IPS-NIHi7 (cell line): ENCODE data around the gene ZEB2.

Experiments used
- DNase-seq: peaks from one replicate; pipeline ENCODE4 v3.0.0; 2012; ENCODE audit warnings: mixed read lengths; ENCODE audit errors: extremely low spot score

Gene ZEB2

GRCh38 chr2:144513388-144514101 is 6.4 kb downstream of the ZEB2 start:
- no peak for DNase-seq

DNA sequence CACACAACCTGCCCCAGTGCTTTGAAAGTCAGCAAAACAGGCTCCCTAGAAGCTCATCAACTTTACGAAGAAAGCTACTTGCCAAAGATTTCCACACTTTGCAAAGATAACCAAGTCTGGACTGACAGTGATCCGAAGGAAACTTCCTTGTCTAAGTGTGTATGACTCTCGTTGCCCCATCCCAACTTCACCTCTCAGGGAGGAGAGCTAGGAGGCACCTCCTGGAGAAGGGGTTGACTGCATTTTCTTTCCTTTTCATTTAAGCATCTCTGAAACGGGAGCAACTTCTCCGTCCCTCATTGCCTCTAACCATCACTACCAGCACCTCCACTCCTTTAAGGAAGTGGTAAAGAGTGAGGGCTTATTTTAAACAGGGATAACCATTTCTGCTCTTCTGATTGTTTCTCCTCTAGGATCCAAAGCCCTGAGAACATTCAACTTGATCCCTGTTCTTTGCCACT is 7.0 kb downstream of the ZEB2 start:
- no peak for DNase-seq

DNA sequence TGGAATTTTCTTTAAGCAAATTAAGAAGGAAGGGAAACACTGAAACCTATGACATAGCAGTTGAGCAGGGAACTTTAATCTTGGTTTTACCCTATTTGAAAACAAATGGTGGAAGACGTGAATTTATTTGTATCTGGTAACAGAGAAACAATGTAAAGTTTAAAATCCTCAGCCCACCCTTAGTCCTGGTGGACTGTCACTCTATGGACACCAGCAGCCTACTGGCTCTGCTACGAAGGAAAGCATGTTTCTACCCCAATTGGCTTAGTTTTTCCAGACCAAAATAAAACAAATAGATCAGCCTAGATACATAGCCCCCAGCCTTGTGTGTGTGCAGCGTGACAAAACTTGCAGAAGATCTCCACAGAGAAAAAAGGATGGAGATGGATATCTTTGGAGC is 7.4 kb downstream of the ZEB2 start:
- DNase-seq, result no peak

DNA sequence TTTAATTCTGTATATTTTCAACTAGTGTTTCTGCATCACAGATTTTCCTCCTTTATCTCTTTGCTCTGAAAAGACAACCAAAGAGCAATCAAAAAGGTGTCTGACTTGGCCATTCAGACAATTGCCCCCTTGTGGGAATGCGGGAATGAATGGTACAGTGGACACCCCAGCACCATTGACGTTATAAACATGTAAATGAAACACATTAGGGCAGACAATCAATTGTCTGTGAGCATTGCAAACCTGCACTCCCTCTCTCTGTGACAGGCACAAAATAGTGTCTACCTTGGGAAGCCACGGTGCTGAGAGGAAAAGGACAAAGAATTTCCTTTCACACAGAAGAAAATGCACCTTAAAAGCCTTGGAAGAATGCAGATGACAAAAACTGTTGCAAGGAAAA is 8.0 kb downstream of the ZEB2 start:
- no peak for DNase-seq

DNA sequence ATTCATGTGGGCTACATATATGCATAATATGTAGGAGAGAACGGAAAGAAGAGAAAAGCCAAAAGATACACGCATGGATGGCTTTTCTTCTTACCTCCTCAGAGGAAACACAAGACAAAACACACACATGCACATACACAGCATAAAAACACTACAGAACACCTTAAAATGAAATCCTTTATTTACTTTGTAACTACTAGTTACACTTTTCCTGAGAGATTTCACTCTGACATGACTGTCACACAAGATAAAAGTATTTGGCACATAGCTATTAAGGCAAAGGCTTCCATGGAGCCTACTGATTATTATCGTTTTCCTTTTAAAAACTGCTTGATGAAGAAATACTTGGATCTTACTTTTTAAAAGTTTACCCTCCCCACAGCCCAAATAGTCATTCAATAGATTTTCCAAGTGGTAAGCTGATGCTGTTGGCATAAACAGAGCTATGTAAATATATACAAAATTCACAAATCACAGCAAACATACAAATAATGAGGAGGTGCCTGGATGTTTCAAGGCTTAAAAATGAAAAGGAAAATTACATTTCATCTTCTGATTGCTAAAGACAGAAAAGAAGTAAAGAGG is 8.6 kb downstream of the ZEB2 start:
- no peak for DNase-seq

DNA sequence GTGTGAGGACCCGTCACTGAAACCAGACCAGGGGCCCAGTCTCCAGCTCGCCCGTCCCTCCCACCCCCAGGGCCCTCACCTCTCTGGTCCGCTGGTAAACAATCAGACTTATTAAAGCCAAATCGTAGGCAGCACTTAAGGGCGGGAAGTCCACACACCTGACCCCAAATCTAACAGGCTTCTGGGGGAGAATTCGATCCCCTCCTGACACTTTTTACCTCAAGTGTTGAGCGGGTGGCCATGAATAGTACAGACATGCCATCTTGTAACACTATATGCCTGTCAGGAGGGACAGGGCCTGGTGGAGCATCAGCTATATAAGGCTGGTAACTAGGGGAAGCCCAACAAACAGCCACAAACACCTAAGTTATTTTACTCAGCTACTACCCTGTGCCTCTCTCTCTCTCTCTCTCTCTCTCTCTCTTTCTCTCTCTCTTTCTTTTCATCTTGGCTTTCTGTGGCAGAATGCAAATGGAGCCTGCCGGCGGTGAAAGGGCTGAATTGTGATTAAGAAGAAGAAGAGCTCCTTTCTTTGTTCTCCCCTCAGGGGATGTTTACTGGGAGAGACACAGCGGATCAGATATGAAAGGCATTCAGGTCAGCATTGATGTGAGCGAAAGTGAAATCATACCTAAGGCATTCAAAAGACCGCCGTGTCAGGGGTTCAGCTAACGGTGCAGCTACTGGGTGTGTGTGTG is 9.5 kb downstream of the ZEB2 start:
- DNase-seq, result peak; percentile 55

- DNase-seq, result no peak
Observed at GRCh38 chr2:144509879-144510221, 10.1 kb downstream of the ZEB2 start.

DNA sequence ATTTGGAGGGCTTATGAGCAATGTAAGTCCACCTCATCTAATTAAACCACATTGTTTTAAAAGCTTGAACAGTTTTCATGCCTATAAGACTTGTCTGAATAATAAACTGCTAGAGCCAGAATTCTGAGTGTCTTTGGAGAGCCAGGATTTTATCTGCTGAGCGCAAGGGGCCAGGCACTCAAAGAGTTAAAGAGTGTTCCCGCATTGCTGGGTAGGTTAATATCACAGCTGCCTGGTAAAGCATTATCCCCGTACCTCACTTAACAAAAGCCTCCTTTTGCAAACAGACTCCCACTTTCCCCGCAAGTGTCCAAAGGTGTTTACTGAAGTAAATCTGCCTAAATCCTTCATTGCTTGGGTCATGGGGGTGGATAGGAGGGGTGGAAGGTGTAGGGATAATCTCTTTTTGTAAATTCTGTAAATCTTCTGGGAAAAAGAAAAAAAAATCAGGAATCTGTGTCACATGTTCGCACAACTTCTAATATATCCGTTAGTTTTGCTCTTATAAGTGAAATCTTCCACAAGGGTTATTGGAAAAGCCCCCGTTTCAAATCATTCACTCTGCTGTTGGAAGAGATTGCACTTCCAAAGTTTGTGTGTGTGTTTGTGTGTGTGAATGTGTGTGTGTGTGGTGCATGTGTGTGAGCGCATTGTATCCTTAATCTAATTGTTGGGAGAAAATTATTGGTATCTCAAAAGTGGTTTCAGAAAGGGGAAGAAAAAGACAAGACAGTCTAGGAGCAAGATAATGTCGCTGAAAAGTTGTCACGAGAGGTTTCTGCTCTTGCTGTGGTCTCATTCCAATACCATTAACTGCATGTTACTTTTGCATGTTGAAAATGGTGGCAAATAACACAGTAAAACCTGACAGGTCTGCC is 10.7 kb downstream of the ZEB2 start:
- no peak for DNase-seq

DNA sequence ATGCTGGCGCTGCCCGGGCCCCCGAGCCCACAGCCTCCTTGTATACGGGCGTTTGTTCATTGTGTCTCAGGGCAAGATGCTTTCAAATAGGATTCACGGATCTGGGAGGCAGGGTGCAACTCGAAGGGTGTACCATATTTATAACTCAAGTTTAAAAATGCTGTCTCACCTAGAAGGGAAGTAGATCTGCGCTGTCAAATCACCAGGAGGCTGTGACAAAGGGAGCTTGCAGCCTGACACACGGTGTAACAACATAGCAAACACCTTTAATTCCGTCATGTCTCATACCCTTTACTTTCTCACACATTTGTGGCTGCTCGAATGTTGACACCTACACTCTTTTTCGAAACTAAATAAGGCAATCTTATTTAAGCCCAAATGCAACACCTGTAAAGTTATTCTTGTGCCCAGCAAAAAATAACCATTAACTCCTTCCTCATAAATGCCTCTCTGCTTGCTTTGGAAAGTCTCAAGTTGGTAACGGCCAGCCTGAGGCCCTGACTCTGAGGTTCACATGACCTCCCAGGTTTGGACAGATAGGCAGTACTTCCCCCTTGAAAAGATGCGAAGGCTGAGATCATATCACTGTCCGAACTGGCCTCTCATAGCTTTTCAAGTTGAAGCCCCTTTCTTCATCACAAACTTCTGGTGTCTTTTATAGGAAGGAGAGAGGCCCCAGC is 11.6 kb downstream of the ZEB2 start:
- DNase-seq, result no peak

DNA sequence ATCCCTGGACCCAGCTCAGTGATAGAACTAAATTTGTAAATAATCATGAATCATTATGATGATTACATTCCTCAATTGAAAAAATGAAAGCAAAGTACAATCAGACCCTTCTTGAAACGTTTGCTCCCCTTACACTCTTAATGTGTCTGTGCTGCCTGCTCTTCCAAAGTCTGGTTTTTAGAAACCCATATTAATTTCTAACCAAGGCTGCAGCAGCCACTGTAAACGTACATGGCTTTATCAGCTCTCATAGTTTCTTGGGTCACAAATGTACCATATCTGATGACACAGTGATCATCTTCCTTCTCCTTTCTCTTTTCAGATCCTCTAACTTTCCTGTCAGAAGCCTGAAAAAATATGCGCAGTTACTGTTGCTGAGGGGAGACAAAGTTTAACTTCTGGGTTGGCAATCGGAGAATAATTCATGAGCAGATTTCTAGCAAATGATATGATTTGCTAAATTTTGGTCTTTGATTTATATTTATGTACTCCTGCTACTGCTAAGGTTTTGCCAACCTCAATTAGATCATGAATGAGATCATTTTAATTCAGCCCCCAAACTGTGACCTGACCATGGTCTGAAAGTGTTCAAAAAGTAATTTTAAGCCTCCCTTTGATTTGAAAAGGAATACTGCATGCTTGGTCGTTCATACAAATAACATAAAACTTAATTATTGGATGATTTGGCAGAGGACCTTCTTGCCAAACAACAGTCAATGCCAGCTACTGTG is 12.3 kb downstream of the ZEB2 start:
- no peak for DNase-seq

- DNase-seq, result no peak
Observed at GRCh38 chr2:144505245-144505831, 14.6 kb downstream of the ZEB2 start.

GRCh38 chr2:144504218-144504641 is 15.7 kb downstream of the ZEB2 start:
- DNase-seq, result peak; percentile 56

GRCh38 chr2:144503242-144503641 is 16.7 kb downstream of the ZEB2 start:
- DNase-seq, result no peak

DNA sequence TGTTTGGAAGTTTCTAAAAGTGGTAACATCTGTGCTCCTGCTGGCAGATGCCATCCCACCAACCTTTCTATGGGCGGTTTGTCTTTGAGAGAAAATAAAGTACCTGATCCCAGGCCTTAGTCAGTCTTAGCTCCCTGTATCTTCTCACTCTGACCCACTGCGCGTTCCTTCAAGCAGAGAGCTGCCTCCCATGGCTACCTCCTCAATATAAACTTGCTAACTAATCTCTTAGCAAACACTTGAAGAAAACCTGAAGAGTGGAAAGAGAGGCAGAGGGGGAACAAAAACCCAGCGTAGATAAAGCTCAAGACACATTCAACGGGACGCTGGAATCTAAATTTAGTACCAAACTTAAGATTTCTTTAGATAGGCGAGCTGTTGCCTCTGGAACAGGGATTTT is 17.6 kb downstream of the ZEB2 start:
- no peak for DNase-seq

GRCh38 chr2:144501627-144502026 is 18.3 kb downstream of the ZEB2 start:
- no peak for DNase-seq

GRCh38 chr2:144501118-144501517 is 18.8 kb downstream of the ZEB2 start:
- DNase-seq, result no peak

DNA sequence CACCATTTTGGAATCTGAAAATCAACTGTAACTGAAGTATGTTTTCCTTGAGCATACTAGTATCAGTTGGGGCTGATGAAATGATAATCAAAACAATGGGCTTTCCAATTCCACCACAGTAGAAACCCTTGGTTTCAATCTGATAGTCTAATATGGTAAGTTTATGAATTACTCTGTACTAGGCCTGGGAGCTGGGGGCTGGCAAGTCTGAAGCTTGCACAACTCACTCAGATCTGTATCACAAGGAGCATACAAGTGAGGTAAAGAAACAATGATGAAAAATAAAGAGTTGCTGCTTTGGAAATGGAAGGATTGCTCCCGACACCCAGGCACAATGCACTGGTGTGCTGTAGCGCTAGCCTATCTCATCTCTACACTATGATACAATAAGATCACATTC is 19.4 kb downstream of the ZEB2 start:
- no peak for DNase-seq

GRCh38 chr2:144498277-144498676 is 21.6 kb downstream of the ZEB2 start:
- DNase-seq, result no peak

DNA sequence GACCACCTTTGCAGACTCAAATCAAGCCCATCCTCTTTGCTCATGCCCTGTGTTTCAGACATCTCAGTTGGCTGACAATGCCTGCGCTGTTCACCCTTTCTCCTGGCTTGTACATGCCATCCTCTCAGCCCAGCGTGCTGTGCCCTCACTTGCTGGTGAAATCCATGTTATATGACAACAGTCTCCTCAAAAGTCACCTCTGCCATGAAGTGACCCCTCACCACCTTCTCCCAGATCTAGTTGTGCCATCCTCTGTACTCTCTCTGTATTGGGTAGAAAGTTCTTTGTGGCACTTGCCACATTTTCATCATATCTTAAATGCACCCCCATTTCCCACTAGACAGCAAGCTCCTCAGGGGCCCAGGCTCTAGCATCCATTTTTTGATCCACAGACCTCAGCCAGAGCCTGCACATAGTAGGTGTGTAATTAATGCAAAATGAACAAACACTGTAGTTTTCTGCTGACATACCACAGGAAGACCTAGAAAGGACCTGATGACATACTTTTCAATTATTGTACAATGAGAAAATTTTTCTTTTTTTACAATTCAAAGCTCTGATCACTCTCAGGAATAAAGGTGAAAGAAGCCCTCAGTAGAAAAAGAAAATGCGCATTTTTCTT is 22.8 kb downstream of the ZEB2 start:
- no peak for DNase-seq
